Measurements from ENCODE around the gene DLG2.

Gene DLG2

DNA sequence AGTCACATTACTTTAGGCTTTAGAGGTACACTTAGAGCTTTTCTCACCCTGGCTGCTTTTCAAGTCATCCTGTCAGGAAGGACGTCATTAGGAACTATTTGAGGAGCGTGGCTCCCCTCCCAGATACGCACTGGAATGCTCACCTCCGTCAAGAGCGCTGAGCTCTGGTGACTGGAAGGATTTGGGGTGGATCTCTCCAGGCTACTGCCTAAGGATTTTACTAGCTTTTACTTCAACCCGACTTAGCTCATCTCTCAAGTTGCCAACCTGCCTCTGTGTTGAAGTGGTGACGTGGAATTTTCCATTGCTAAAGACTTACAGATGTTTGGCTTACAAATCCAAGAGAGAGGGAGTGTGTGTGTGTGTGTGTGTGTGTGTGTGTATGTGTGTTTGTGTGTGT is 1985.6 kb downstream of the DLG2 start:
- Histone ChIP-seq H3K4me3 (ENCODE audit: low read length in 2 of 2) (no peak overlapping the region), H3K27ac (ENCODE audit: low read depth in 2 of 2, low read length in 2 of 2) (no peak overlapping the region), H3K9ac (ENCODE audit: low read depth in 1 of 2, low read length in 2 of 2) (no peak overlapping the region), H3K27me3 (ENCODE audit: control insufficient read depth in 2 of 2, insufficient read depth in 2 of 2, low read length in 2 of 2) (no peaks in the 10 kb centered on the region), H3K4me1 (ENCODE audit: control insufficient read depth in 2 of 2, insufficient read depth in 2 of 2, low read length in 2 of 2) (no peaks in the 10 kb centered on the region), H3K9me3 (ENCODE audit: control insufficient read depth in 2 of 2, low read length in 2 of 2) (no peaks in the 10 kb centered on the region), H3K36me3 (ENCODE audit: control insufficient read depth in 2 of 2, insufficient read depth in 2 of 2, low read length in 2 of 2) (no peaks in the 10 kb centered on the region)

DNA sequence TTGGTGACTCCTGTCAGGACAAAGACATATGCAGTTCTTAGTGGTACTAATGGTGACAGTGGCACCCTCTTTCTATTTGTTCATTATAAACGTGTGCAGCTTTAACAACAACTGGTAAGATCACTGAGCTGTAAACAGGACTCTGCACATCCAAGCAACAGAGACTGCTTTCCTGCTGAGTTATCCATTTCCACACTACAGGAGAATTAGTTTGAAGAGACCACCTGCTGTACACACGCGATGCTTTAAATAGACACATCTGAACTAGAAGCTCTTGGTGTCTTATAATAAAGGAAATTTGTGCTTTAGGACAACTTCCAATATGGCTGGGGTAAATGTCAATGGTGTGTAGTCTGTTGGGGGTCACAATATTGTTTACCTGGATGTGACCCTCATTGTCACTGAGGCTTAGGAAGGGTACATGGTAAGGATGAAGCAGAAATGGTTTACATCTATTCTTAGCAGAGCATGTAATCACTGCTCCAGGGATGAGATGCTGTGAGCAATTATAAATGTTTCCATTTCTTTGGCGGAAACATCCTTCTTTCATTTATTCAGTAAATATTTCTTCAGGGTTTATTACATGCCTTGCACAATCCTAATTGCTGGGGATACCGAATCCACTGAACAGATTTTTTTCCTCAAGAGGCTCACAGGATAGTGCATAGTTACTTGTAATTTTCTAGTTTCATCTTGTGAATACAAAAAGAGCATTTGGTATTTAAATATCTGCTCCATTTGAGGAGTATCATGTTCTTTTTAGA is 1987.0 kb downstream of the DLG2 start:
- no peaks in the 10 kb centered on the region for H3K27me3 ChIP-seq (ENCODE audit: control insufficient read depth in 2 of 2, insufficient read depth in 2 of 2, low read length in 2 of 2)
- H3K9ac ChIP-seq (ENCODE audit: low read depth in 1 of 2, low read length in 2 of 2) = no peak overlapping the region
- no peaks in the 10 kb centered on the region for H3K36me3 ChIP-seq (ENCODE audit: control insufficient read depth in 2 of 2, insufficient read depth in 2 of 2, low read length in 2 of 2)
- peak overlapping the region in 1 of 2 donors; percentile 18 for H3K27ac ChIP-seq (ENCODE audit: low read depth in 2 of 2, low read length in 2 of 2)
- no peaks in the 10 kb centered on the region for H3K9me3 ChIP-seq (ENCODE audit: control insufficient read depth in 2 of 2, low read length in 2 of 2)
- no peak overlapping the region for H3K4me3 ChIP-seq (ENCODE audit: low read length in 2 of 2)
- H3K4me1 ChIP-seq (ENCODE audit: control insufficient read depth in 2 of 2, insufficient read depth in 2 of 2, low read length in 2 of 2) = no peaks in the 10 kb centered on the region

DNA sequence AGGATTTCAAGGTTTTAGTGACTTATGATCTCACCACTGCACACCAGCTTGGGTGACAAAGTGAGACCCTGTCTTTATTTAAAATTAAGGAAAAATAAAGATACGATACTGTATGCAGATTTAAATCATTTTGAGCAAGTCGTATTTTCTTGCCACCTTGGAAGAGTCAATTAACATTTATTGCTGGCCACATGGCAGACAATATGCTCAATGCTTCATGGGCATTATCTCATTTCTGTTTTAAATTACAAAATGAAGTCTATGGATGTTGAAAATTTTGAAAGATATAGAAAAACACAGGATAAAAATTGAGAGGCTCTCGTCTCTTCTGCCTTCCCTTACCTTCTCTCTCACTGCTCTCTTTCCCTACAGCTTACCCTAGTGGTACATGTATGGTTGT is 1992.0 kb downstream of the DLG2 start:
- Histone ChIP-seq H3K27me3 (ENCODE audit: control insufficient read depth in 2 of 2, insufficient read depth in 2 of 2, low read length in 2 of 2) (no peaks in the 10 kb centered on the region), H3K9me3 (ENCODE audit: control insufficient read depth in 2 of 2, low read length in 2 of 2) (no peaks in the 10 kb centered on the region), H3K4me1 (ENCODE audit: control insufficient read depth in 2 of 2, insufficient read depth in 2 of 2, low read length in 2 of 2) (no peaks in the 10 kb centered on the region), H3K9ac (ENCODE audit: low read depth in 1 of 2, low read length in 2 of 2) (no peak overlapping the region), H3K36me3 (ENCODE audit: control insufficient read depth in 2 of 2, insufficient read depth in 2 of 2, low read length in 2 of 2) (no peaks in the 10 kb centered on the region), H3K4me3 (ENCODE audit: low read length in 2 of 2) (no peak overlapping the region), H3K27ac (ENCODE audit: low read depth in 2 of 2, low read length in 2 of 2) (no peak overlapping the region)

DNA sequence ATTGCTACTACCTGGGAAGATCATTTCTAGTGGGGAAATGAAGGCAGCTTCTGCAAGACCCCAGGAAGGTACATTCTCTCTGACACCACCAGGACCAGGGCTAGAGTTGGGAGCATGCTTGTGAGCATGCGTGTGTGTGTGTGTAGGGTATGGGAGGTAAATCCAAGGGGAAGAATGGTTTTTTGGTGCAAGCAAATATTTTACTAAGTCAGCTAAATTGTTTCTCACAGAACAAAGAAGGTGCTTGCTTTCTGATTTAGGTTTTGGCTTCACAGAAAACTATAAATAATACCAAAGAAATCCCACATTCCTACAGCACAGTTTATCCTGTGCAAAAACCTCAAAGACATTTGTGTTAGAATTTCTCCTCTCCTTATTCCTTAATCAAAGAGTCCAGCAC is 1996.9 kb downstream of the DLG2 start:
- no peaks in the 10 kb centered on the region for H3K36me3 ChIP-seq (ENCODE audit: control insufficient read depth in 2 of 2, insufficient read depth in 2 of 2, low read length in 2 of 2)
- no peaks in the 10 kb centered on the region for H3K27me3 ChIP-seq (ENCODE audit: control insufficient read depth in 2 of 2, insufficient read depth in 2 of 2, low read length in 2 of 2)
- no peak overlapping the region for H3K27ac ChIP-seq (ENCODE audit: low read depth in 2 of 2, low read length in 2 of 2)
- H3K4me1 ChIP-seq (ENCODE audit: control insufficient read depth in 2 of 2, insufficient read depth in 2 of 2, low read length in 2 of 2) = no peaks in the 10 kb centered on the region
- H3K9ac ChIP-seq (ENCODE audit: low read depth in 1 of 2, low read length in 2 of 2) = no peak overlapping the region
- no peaks in the 10 kb centered on the region for H3K9me3 ChIP-seq (ENCODE audit: control insufficient read depth in 2 of 2, low read length in 2 of 2)
- no peak overlapping the region for H3K4me3 ChIP-seq (ENCODE audit: low read length in 2 of 2)

DNA sequence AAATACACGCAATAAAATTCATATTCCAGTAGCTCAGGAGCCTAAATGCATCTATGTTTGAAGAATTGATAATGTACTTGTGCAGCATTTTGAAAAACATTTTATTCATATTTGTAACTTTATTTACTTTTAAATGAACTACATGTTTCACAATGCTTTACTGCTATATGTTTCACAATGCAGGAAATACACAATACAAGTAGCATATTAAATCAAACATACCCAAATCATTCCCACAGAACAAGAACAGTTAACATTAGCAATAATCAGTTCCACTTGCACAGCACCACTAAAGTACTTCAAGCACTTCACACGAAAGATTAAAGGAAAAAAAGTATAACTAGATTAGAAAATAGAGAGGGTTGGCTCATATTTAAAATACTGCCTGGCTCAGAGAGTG is 1997.4 kb downstream of the DLG2 start:
- H3K27me3 ChIP-seq (ENCODE audit: control insufficient read depth in 2 of 2, insufficient read depth in 2 of 2, low read length in 2 of 2) = no peaks in the 10 kb centered on the region
- no peak overlapping the region for H3K27ac ChIP-seq (ENCODE audit: low read depth in 2 of 2, low read length in 2 of 2)
- no peak overlapping the region for H3K4me3 ChIP-seq (ENCODE audit: low read length in 2 of 2)
- no peaks in the 10 kb centered on the region for H3K9me3 ChIP-seq (ENCODE audit: control insufficient read depth in 2 of 2, low read length in 2 of 2)
- H3K4me1 ChIP-seq (ENCODE audit: control insufficient read depth in 2 of 2, insufficient read depth in 2 of 2, low read length in 2 of 2) = no peaks in the 10 kb centered on the region
- no peak overlapping the region for H3K9ac ChIP-seq (ENCODE audit: low read depth in 1 of 2, low read length in 2 of 2)
- H3K36me3 ChIP-seq (ENCODE audit: control insufficient read depth in 2 of 2, insufficient read depth in 2 of 2, low read length in 2 of 2) = no peaks in the 10 kb centered on the region

DNA sequence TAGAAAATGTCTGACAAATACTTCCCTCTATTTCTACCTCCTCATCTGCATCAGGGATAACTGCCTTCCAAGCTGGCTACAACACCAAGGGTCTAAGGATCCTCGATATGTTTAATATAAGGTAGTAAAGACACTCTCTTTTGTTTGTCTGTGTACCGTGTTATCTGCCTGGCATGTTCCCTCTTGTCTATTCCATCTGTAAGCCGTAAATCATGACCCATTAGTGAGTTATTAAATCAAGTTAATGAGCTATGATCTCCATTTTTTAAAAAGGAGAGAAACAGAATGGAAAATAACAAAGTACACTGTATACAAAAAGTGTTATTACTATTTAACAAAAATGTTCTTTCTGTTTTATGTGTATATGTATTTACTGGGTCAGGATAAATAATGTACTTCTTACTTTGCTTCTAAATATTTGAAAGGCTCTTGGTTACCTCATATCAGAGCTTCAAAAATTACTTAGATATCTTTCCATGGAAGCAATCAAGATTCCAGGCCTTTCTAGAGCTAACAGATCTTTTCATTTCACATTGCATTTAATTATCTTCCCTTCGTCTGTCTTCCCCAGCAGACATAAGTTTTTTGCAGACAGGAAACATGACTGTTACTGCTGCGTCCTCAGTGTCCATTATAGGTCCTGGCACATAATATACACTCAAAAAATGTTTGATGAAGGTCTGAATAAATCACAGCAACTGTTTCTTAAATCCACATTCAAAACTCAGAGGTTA is 1998.4 kb downstream of the DLG2 start:
- no peak overlapping the region for H3K9ac ChIP-seq (ENCODE audit: low read depth in 1 of 2, low read length in 2 of 2)
- no peaks in the 10 kb centered on the region for H3K36me3 ChIP-seq (ENCODE audit: control insufficient read depth in 2 of 2, insufficient read depth in 2 of 2, low read length in 2 of 2)
- H3K27me3 ChIP-seq (ENCODE audit: control insufficient read depth in 2 of 2, insufficient read depth in 2 of 2, low read length in 2 of 2) = no peaks in the 10 kb centered on the region
- H3K4me3 ChIP-seq (ENCODE audit: low read length in 2 of 2) = no peak overlapping the region
- H3K4me1 ChIP-seq (ENCODE audit: control insufficient read depth in 2 of 2, insufficient read depth in 2 of 2, low read length in 2 of 2) = no peaks in the 10 kb centered on the region
- no peaks in the 10 kb centered on the region for H3K9me3 ChIP-seq (ENCODE audit: control insufficient read depth in 2 of 2, low read length in 2 of 2)
- no peak overlapping the region for H3K27ac ChIP-seq (ENCODE audit: low read depth in 2 of 2, low read length in 2 of 2)

DNA sequence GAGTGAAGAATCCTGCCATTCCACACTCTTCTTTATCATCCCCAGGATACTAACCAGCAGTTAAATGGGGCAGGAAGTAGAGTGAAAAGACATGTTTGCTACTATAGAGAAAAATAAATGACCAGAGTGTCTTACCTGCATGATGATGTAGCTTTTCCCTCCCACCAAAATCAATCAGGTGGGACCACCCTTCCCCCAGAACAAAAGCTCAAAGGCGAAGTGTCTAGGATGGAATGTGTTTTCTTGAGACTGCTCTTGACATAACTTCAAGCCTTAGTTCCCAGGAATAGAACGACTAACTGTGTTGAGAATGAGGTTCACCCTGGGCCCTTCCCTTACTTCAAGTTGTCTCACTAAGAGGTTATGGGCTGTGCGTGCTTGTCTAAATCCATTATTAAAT is 2001.8 kb downstream of the DLG2 start:
- Histone ChIP-seq H3K4me1 (ENCODE audit: control insufficient read depth in 2 of 2, insufficient read depth in 2 of 2, low read length in 2 of 2) (no peaks in the 10 kb centered on the region), H3K9ac (ENCODE audit: low read depth in 1 of 2, low read length in 2 of 2) (no peak overlapping the region), H3K27me3 (ENCODE audit: control insufficient read depth in 2 of 2, insufficient read depth in 2 of 2, low read length in 2 of 2) (no peaks in the 10 kb centered on the region), H3K27ac (ENCODE audit: low read depth in 2 of 2, low read length in 2 of 2) (no peak overlapping the region), H3K9me3 (ENCODE audit: control insufficient read depth in 2 of 2, low read length in 2 of 2) (no peaks in the 10 kb centered on the region), H3K4me3 (ENCODE audit: low read length in 2 of 2) (no peak overlapping the region), H3K36me3 (ENCODE audit: control insufficient read depth in 2 of 2, insufficient read depth in 2 of 2, low read length in 2 of 2) (no peaks in the 10 kb centered on the region)

DNA sequence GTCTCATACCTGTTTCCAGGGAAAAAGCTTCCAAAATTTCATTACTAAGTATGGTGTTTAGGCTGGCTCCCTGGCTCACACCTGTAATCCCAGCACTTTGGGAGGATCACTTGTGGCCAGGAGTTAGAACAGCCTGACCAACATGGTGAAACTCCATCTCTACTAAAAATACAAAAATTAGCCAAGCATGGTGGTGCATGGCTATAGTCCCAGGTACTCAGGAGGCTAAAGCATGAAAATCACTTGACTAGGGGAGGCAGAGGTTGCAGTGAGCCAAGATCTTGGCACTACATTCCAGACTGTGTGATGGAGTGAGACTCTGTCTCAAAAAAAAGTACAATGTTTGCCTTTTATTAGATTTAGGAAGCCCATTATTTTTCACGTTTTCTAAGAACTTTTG is 2009.5 kb downstream of the DLG2 start:
- Histone ChIP-seq H3K36me3 (ENCODE audit: control insufficient read depth in 2 of 2, insufficient read depth in 2 of 2, low read length in 2 of 2) (no peaks in the 10 kb centered on the region), H3K4me3 (ENCODE audit: low read length in 2 of 2) (no peak overlapping the region), H3K27ac (ENCODE audit: low read depth in 2 of 2, low read length in 2 of 2) (no peak overlapping the region), H3K9me3 (ENCODE audit: control insufficient read depth in 2 of 2, low read length in 2 of 2) (no peaks in the 10 kb centered on the region), H3K9ac (ENCODE audit: low read depth in 1 of 2, low read length in 2 of 2) (no peak overlapping the region), H3K4me1 (ENCODE audit: control insufficient read depth in 2 of 2, insufficient read depth in 2 of 2, low read length in 2 of 2) (no peaks in the 10 kb centered on the region), H3K27me3 (ENCODE audit: control insufficient read depth in 2 of 2, insufficient read depth in 2 of 2, low read length in 2 of 2) (no peaks in the 10 kb centered on the region)

DNA sequence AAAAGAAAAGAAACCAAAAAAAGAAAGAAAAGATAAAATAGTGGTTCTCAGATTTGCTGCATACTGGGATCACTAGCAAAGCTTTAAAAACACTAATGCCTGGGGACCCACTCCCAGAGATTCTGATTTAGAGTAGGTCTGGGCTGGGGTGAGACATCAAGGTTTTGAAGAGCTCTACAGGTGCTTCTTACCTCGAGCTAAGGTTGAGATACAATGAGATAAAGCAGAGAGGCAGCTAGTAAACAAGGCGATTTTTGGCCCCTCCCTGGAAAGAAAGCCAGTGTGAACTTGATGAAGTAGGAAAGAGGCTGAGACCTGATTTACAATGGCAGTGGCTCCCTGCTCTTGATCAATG is 2013.4 kb downstream of the DLG2 start:
- Histone ChIP-seq H3K4me3 (ENCODE audit: low read length in 2 of 2) (no peak overlapping the region), H3K9me3 (ENCODE audit: control insufficient read depth in 2 of 2, low read length in 2 of 2) (no peaks in the 10 kb centered on the region), H3K4me1 (ENCODE audit: control insufficient read depth in 2 of 2, insufficient read depth in 2 of 2, low read length in 2 of 2) (no peaks in the 10 kb centered on the region), H3K27ac (ENCODE audit: low read depth in 2 of 2, low read length in 2 of 2) (no peak overlapping the region), H3K9ac (ENCODE audit: low read depth in 1 of 2, low read length in 2 of 2) (no peak overlapping the region), H3K27me3 (ENCODE audit: control insufficient read depth in 2 of 2, insufficient read depth in 2 of 2, low read length in 2 of 2) (no peaks in the 10 kb centered on the region), H3K36me3 (ENCODE audit: control insufficient read depth in 2 of 2, insufficient read depth in 2 of 2, low read length in 2 of 2) (no peaks in the 10 kb centered on the region)

DNA sequence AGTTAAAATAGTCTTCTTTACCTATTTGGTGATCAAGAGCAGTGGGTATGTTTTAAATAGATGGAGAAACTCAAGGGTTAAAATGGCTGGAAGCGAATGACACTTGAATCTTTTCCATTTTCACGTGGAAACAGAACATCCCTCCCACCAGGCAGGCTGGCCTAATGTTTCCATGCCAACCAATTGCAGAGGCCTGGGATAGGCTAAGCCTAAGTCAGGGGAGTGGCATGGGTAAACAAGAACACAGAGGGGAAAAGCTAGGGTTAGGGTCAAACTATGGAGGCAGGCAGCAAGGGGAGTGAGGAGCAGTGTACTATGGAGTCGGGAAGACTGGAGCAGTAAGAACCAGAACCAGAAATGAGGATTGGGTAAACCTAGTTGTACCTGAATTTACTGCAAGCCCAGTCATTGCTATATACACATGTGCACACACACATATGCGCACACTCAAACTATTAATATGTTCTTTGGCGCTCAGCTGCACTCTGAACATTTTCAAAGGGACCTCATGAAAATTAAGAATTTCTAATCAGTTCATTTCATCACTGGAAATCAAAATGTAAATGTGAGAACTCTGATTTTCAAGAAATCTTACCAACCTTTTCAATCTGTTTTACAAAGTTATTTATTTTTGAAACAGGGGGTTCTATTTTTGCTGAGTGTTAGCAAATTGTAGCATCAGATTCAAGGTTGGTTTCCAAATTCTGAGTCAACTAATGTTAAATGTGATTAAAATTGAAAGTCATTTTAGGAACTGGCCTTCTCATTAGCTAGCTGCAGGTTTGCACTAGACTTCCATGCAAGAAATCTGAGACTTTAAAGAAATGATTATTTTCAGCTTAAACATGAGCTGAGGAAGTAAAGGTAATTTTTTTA is 2014.0 kb downstream of the DLG2 start:
- H3K27me3 ChIP-seq (ENCODE audit: control insufficient read depth in 2 of 2, insufficient read depth in 2 of 2, low read length in 2 of 2) = no peaks in the 10 kb centered on the region
- no peaks in the 10 kb centered on the region for H3K9me3 ChIP-seq (ENCODE audit: control insufficient read depth in 2 of 2, low read length in 2 of 2)
- no peak overlapping the region for H3K4me3 ChIP-seq (ENCODE audit: low read length in 2 of 2)
- no peaks in the 10 kb centered on the region for H3K36me3 ChIP-seq (ENCODE audit: control insufficient read depth in 2 of 2, insufficient read depth in 2 of 2, low read length in 2 of 2)
- H3K4me1 ChIP-seq (ENCODE audit: control insufficient read depth in 2 of 2, insufficient read depth in 2 of 2, low read length in 2 of 2) = no peaks in the 10 kb centered on the region
- no peak overlapping the region for H3K9ac ChIP-seq (ENCODE audit: low read depth in 1 of 2, low read length in 2 of 2)
- H3K27ac ChIP-seq (ENCODE audit: low read depth in 2 of 2, low read length in 2 of 2) = no peak overlapping the region

All from mucosa of rectum (tissue), 2 donors.